Measurements from ENCODE around the gene DGCR2.

DNA sequence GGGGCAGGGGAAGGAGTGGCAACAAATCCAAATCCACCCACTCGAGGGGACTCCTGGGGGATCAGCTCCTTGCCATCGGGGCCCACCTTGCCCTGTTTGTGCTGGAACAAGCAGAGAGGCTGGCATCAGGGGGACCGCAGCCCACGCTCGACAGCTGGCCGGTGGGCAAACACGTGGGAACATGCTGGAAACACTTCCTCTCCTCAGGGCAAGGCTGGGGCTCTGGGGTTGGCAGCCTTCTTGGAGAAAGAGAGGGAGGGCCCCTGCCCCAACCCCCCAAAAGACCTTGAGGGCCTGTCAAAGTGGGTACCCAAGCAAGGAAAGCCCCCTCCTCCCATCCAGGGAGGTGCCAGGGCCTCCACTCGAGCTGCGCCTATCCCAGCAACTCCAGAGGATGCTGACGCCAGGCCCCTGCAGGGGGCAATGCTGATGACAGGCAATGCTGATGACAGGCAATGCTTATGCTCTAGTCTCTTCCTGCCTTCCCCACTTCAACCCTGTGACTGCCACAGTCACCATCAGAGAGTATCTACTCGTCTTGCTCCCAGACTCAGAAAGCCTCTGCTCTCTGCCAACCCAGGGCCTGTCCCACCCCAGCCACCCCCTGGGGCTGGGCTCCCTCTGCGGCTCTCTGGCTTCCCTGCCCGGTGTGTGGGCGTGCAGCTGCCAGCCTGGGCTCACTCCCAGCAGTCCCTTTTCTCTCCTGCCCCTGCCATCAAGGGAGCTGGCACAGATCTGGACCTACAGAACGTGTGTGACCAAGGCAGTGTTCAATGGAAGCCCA, 16.2 kb upstream of the DGCR2 start:
- TF ChIP-seq CTCF (IDR thresholded peaks at IDR 0.05) (no peak), POLR2A (IDR thresholded peaks at IDR 0.05) (no peak)
